ENCODE results near the gene EFEMP1. TPM values are rescaled to one million over a fixed set of nuclear protein-coding genes. Genes with fewer than 3 reads are reported as not detected.

The EFEMP1 gene
- total and polyA plus RNA-seq, 10 of the 15 experiments (the other 5 are each of a cell fraction or from before 2014, with no cell fraction given): 0.27 to 1.2 (median 0.35) TPM; not detected in 6

GRCh38 chr2:55843096-55843993 is 80.2 kb downstream of the EFEMP1 start:
- RAD21 ChIA-PET (ENCODE audit: unreplicated experiment): no interaction called here
- 30% methylated on average over 6 of the region's 6 CpGs for WGBS (ENCODE audit: insufficient coverage, insufficient replicate concordance, low lambda C conversion rate, missing lambda C conversion rate)
- no peak for TF ChIP-seq TARDBP (IDR thresholded peaks at IDR 0.05; ENCODE audit: borderline replicate concordance)
- no peak for TF ChIP-seq NFYA (IDR thresholded peaks at IDR 0.05; ENCODE audit: borderline replicate concordance, low read depth, low read length)
- no peak for TF ChIP-seq RUNX3 (IDR thresholded peaks at IDR 0.05; ENCODE audit: low read length)
- TF ChIP-seq HCFC1 (IDR thresholded peaks at IDR 0.05; ENCODE audit: low read length): no peak
- TF ChIP-seq JUND (IDR thresholded peaks at IDR 0.05; ENCODE audit: low read depth, low read length): no peak
- no peak for TF ChIP-seq SMAD5 (IDR thresholded peaks at IDR 0.05; ENCODE audit: low read depth)
- TF ChIP-seq MXI1 (IDR thresholded peaks at IDR 0.05; ENCODE audit: low read depth, low read length): no peak
- TF ChIP-seq, protein P1, sequence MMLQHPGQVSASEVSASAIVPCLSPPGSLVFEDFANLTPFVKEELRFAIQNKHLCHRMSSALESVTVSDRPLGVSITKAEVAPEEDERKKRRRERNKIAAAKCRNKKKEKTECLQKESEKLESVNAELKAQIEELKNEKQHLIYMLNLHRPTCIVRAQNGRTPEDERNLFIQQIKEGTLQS (IDR thresholded peaks at IDR 0.05; ENCODE audit: borderline replicate concordance, extremely low read depth, low read depth, low read length): no peak
- TF ChIP-seq SRF (IDR thresholded peaks at IDR 0.05; ENCODE audit: low read depth in 2 of 2, low read length in 2 of 2): no peak
- Histone ChIP-seq H4K20me1 (ENCODE audit: control insufficient read depth, insufficient read depth) (no peaks in the 10 kb centered on the region), H3K36me3 (ENCODE audit: control insufficient read depth in 2 of 2, insufficient read depth in 2 of 2, low read length in 1 of 2) (no peaks in the 10 kb centered on the region), H3K9ac (ENCODE audit: control insufficient read depth, insufficient read depth, low read length) (no peak overlapping the region), H3K4me1 (ENCODE audit: control insufficient read depth, insufficient read depth, low read length) (no peaks in the 10 kb centered on the region), H3K27ac (ENCODE audit: control insufficient read depth, insufficient read depth) (no peak overlapping the region), H3K4me3 (no peak overlapping the region), H3K79me2 (ENCODE audit: control insufficient read depth, insufficient read depth, low read length) (no peaks in the 10 kb centered on the region), H3K4me2 (ENCODE audit: control insufficient read depth, insufficient read depth) (no peak overlapping the region), H3K9me3 (replicated peaks; ENCODE audit: control insufficient read depth, insufficient read depth, low read length) (no peaks in the 10 kb centered on the region), H2AFZ (ENCODE audit: control insufficient read depth, low read depth, low read length) (no peak overlapping the region), H3K27me3 (replicated peaks in 1 of 2; ENCODE audit: control insufficient read depth in 2 of 2, insufficient read depth in 2 of 2, low read length in 1 of 2) (no peaks in the 10 kb centered on the region)
- intact Hi-C loops (cut with micrococcal nuclease; ENCODE audit: unreplicated experiment): no loop called here
- ATAC-seq (no peak), DNase-seq (ENCODE audit: low read depth, low spot score) (no peak), FAIRE-seq (no peak)
- BruUV-seq (replicated peaks): no TSS peak
- CTCF ChIA-PET: interaction anchor here (1.9 kb wide), 1 partner anchor 72 kb away, joined by 5 read pairs; no protein-coding TSS in a partner anchor
- POLR2A ChIA-PET: no interaction called here
- SMC1A ChIA-PET (ENCODE audit: uncharacterized antibody, unreplicated experiment): no interaction called here
- in situ Hi-C loops (cut with MboI): no loop called here
